ENCODE results near the gene MPO. TPM values are rescaled to one million over a fixed set of nuclear protein-coding genes. Genes with fewer than 3 reads are reported as not detected.

The MPO gene
- total and polyA plus RNA-seq, 2 donors (not counting 3 experiments of a cell fraction or from before 2014, with no cell fraction given) = not detected

GRCh38 chr17:58277802-58278595 is 2.7 kb downstream of the MPO start:
- no peaks in the 10 kb centered on the region for H4K20me1 ChIP-seq (replicated peaks; ENCODE audit: control insufficient read depth, extremely low read depth, insufficient read depth, low read length)
- H2AFZ ChIP-seq (ENCODE audit: low read depth, low read length) = no peak overlapping the region
- no peak overlapping the region for H3K4me2 ChIP-seq (ENCODE audit: insufficient read depth, low read length)
- TF ChIP-seq, protein P1, sequence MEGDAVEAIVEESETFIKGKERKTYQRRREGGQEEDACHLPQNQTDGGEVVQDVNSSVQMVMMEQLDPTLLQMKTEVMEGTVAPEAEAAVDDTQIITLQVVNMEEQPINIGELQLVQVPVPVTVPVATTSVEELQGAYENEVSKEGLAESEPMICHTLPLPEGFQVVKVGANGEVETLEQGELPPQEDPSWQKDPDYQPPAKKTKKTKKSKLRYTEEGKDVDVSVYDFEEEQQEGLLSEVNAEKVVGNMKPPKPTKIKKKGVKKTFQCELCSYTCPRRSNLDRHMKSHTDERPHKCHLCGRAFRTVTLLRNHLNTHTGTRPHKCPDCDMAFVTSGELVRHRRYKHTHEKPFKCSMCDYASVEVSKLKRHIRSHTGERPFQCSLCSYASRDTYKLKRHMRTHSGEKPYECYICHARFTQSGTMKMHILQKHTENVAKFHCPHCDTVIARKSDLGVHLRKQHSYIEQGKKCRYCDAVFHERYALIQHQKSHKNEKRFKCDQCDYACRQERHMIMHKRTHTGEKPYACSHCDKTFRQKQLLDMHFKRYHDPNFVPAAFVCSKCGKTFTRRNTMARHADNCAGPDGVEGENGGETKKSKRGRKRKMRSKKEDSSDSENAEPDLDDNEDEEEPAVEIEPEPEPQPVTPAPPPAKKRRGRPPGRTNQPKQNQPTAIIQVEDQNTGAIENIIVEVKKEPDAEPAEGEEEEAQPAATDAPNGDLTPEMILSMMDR (IDR thresholded peaks at IDR 0.05; ENCODE audit: extremely low read depth in 1 of 2, insufficient read depth in 1 of 2, low read depth in 1 of 2, low read length in 2 of 2) = no peak
- TF ChIP-seq EZH2 (IDR thresholded peaks at IDR 0.05; ENCODE audit: borderline replicate concordance, low read depth, low read length, severe bottlenecking) = no peak
- no peak for TF ChIP-seq GATA2 (IDR thresholded peaks at IDR 0.05; ENCODE audit: insufficient read depth, insufficient read length, low read depth, low read length)
- no peak for TF ChIP-seq FOS (IDR thresholded peaks at IDR 0.05; ENCODE audit: borderline replicate concordance, insufficient read depth, low read length)
- no peak for TF ChIP-seq MYC (IDR thresholded peaks at IDR 0.05; ENCODE audit: low read depth, low read length)
- TF ChIP-seq POLR2AphosphoS5 (IDR thresholded peaks at IDR 0.05; ENCODE audit: insufficient read depth, low read depth, low read length) = no peak
- TF ChIP-seq MAX (IDR thresholded peaks at IDR 0.05; ENCODE audit: insufficient read depth, insufficient read length) = no peak
- TF ChIP-seq JUN (IDR thresholded peaks at IDR 0.05; ENCODE audit: borderline replicate concordance, insufficient read depth, insufficient read length, low read depth) = no peak
- no peak for TF ChIP-seq POLR2A (IDR thresholded peaks at IDR 0.05; ENCODE audit: low read depth, low read length)
- intact Hi-C loops (cut with micrococcal nuclease) = loop anchor here (1.0 kb wide), 1 partner anchor 169 kb away; no protein-coding TSS in a partner anchor
- no peaks in the 10 kb centered on the region for H3K9me1 ChIP-seq (replicated peaks; ENCODE audit: control insufficient read depth, extremely low read depth, insufficient read depth, low read length)
- dilution Hi-C loops (cut with MboI; ENCODE audit: extremely low pct_ligation_motif_present, low sequenced_read_pairs) = no loop called here
- no peak for DNase-seq (ENCODE audit: low read depth, low spot score)
- CTCF ChIA-PET = no interaction called here
- no TSS peak for BruUV-seq (replicated peaks)
- H3K79me2 ChIP-seq (ENCODE audit: control insufficient read depth, insufficient read depth, low read length) = no peaks in the 10 kb centered on the region
- H3K27me3 ChIP-seq (ENCODE audit: control insufficient read depth in 2 of 2, insufficient read depth in 2 of 2, low read length in 2 of 2) = peaks cover 2 to 8% of the 10 kb centered on the region in 2 experiments
- no peak overlapping the region for H3K27ac ChIP-seq (ENCODE audit: insufficient read depth, low read depth, low read length)
- POLR2A ChIA-PET = no interaction called here
- H3K36me3 ChIP-seq (ENCODE audit: control insufficient read depth in 2 of 2, extremely low read depth in 1 of 2, insufficient read depth in 2 of 2, low read length in 2 of 2) = no peaks in the 10 kb centered on the region
- H3K4me1 ChIP-seq (ENCODE audit: control insufficient read depth, extremely low read depth, insufficient read depth, low read length) = no peaks in the 10 kb centered on the region
- H3K4me3 ChIP-seq (replicated peaks in 1 of 3; ENCODE audit: insufficient read depth in 1 of 3, low read depth in 1 of 3, low read length in 3 of 3) = no peak overlapping the region
- FAIRE-seq = no peak
- H3K9ac ChIP-seq (replicated peaks; ENCODE audit: extremely low read depth, insufficient read depth, low read length) = no peak overlapping the region
- no peaks in the 10 kb centered on the region for H3K9me3 ChIP-seq (replicated peaks; ENCODE audit: control insufficient read depth, insufficient read depth, low read length)

Data from endothelial cell of umbilical vein (primary cell).